CD1c-positive myeloid dendritic cell (primary cell): ENCODE measurements around the gene DNAI2.
"Not testable (repeated sequence)": the region's sequence is repeated elsewhere in the genome, so short reads cannot be mapped to it uniquely, and the experiment has no call there.

Experiments
- DNase-seq: peaks from one replicate; pipeline ENCODE4 v3.0.0-alpha.2; 2016; ENCODE audit errors: extremely low spot score

DNAI2 gene

GRCh38 chr17:74245145-74245831, 28.7 kb upstream of the DNAI2 start:
- no peak for DNase-seq

DNA sequence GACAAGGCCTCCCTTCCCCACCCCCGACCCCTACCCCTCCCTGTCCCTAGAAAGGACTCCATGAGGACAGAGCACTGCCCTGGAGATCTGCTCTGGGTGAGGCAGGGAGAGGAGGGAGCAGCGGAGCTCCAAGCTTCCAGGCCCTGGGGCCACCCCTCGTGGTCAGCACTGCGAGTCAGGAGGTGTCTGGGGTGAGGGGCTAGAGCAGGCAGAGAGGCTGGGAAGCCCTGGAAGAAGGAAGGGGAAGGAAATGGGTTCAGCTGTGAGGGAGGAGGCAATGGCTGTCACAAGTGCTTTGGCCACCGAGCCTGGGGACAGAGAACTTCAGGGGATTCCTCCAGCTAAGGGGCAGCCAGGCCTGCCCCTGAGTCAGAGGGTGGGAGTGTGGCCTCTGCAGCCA, 28.2 kb upstream of the DNAI2 start:
- no peak for DNase-seq

DNA sequence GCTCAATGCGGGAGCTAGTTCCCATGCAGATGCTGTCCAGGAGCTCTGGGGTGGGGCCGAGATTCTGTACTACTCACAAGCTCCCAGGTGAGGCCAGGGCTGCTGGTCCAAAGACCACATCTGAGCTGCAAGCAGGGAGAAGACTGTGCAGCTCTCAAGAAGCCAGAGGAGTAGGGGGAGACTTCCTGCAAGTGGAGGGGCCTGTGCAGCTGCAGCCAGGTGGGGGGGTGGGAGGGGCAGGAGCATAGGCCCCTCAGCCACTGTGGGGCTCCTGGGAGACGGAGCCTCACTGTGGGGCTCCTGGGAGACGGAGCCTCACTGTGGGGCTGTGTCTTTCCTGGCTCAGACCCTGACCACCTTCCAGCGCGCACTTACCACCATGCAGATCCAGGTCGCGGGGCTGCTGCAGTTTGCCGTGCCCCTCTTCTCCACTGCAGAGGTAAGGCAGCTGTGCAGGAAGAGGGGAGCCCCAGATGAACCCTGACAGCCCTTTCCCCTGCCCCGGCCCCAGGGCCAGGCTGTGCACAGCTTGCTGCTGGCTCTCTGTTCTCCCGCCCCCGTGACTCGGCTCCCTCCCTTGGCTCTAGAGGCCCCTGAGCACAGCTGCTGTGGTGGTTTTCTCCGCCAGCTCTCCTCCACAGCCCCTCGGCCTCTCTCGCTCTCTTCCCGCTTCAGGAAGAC, 24.3 kb upstream of the DNAI2 start:
- no peak for DNase-seq

DNA sequence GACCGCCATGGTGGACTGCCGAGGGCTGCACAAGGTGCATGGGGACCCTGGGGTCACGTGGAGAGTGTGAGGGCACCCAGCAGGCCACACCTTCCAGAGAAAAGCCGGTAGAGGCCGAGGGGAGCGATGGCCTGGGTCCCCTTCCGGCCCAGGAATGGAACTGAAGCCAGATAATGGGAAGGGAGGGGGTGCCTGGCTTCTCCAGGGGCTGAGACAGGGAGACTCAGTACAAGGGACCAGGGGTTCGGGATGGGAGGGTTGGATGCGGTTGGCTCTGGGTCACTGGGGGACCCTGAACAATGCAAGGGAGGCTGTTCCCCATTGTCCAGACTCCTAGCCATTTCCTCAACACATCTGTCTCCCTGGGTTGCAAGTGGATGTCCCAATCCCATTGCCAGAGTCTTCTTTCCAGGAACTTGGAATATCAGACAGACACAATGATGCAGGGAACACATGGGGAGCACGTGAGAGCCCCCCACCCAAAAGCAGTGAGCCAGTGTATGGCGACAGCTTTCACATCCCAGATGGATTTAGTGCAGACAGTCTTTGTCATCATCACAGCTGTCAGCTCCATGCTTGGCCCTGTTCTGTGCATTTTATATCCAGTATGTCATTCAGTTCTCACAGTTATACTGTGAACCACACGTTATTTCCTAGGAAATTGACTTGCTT, 23.6 kb upstream of the DNAI2 start:
- no peak for DNase-seq

- no peak for DNase-seq
These were observed 23.0 kb upstream of the DNAI2 start for GRCh38 chr17:74251051-74251450.

DNA sequence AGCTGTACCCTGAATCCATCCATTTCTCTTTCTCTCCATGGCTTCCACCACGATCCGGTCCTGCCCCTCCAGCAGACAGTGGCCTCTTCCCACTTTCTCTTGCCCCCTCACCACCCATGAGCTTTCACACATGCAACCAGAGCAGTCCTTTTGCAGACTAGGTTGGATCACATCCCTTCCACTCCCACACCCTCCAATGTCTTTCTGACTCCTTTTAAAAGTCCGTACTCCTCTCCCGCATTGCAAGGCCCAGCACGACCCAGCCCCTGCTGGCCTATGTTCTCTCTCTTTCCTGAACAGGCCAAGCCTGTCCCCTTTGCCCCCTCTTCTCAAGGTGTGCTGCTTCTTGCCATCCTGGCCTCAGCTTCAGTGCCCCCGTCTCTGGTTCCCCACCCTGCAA, 22.5 kb upstream of the DNAI2 start:
- no peak for DNase-seq

GRCh38 chr17:74252211-74252610, 21.8 kb upstream of the DNAI2 start:
- no peak for DNase-seq

DNA sequence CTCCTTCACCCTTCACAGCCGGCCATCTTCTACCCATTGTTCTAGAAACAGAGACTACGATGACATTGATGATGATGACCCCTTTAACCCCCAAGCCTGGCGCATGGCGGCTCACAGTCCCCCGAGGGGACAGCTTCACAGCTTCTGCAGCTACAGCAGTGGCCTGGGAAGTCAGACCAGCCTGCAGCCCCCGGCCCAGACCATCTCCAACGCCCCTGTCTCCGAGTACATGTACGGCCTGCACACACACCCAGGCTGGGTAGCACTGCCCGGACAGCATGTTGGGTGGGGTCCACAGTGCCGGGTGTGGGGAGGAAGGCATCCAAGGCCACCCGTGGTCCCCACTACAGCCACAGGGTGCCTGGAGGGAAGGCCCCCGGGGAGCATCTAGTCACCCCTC, 21.0 kb upstream of the DNAI2 start:
- DNase-seq = no peak

- no peak for DNase-seq
These were observed 16.7 kb upstream of the DNAI2 start for GRCh38 chr17:74257311-74257710.

DNA sequence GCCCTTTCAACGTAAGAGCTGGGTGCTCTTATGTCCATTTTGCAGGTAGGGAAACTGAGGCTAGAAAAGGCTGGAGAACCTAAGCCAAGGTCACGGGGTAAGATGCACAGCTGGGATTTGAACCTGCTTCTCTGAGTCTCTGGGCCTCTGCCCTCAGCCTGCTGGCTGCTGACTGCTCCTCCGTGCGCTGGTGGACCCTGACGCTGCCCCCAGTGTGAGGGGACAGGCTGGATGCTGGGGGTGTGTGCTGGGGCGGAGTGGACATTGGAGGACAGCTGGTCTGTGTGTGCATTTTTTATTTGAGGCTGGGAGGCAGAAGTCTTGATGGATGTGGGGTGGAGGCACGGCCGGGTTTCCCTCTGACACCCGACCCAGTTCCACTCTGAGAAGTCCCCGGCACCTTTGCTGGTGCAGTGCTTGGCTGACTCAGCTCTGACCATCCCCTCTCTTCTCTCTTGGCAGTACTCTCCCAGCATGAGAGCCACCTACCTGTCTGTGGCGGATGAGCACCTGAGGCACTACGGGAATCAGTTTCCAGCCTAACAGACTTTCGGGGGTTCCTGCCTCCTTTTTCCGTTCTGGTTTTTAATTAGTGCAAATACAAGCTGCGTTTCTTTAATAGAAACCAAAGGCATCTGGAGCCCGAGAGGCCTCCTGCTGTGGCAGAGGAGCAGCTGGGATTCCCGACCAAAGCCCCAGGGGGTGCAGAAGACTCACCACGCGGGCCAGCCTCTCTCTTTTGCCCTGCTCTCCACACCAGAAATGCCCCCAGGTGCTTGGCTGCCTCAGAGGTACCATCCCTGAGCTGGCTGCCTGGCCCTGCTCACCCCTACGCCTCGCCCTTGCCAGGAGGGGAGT, 14.1 kb upstream of the DNAI2 start:
- DNase-seq = no peak

- DNase-seq = no peak
These were observed 13.5 kb upstream of the DNAI2 start for GRCh38 chr17:74260525-74260850.

DNA sequence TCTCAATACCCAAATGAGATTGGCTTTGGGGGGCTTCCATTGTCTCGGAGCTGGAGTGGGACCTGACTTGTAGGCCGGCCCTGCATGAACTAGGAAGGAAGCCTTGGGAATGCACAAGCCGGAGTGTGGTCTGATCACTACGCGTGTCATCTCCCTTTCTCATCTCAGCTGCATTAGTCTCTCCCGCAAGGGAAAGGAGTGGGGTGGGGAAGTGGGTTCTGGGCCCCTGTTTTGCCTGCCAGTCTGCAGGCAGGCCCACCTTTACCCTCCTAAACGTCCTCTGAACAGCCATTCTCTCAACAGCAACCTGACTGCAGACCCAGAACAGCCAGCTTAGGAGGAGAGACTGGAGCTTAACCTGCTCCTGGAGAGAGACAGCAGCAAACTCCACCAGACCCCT, 11.4 kb upstream of the DNAI2 start:
- no peak for DNase-seq

GRCh38 chr17:74267054-74267453, 7.0 kb upstream of the DNAI2 start:
- not testable (repeated sequence) for DNase-seq

DNA sequence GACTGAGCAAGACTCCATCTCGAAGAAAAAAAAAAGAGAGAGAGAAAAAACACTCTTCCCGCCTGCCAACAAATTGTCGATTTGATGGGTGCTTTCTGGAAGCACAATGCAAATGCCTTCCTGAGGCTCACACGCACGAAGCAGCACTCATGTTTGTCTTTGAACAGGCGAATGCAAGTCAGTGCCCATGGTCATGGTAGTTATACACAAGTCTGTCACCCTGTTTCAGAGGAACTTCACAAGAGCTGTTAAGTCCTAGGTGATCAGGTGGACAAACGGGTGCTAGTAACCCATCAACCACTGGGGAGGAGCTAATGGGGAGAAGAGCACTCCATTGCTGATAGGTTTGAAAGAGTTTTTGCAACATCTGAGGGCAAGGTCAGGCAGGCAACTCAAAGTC, 6.5 kb upstream of the DNAI2 start:
- DNase-seq = no peak

- no peak for DNase-seq
These were observed 6.0 kb upstream of the DNAI2 start for GRCh38 chr17:74267987-74268499.

- no peak for DNase-seq
These were observed 5.5 kb upstream of the DNAI2 start for GRCh38 chr17:74268558-74268957.

GRCh38 chr17:74270333-74270732, 3.7 kb upstream of the DNAI2 start:
- no peak for DNase-seq

GRCh38 chr17:74271281-74271680, 2.8 kb upstream of the DNAI2 start:
- DNase-seq = peak; percentile 67

DNA sequence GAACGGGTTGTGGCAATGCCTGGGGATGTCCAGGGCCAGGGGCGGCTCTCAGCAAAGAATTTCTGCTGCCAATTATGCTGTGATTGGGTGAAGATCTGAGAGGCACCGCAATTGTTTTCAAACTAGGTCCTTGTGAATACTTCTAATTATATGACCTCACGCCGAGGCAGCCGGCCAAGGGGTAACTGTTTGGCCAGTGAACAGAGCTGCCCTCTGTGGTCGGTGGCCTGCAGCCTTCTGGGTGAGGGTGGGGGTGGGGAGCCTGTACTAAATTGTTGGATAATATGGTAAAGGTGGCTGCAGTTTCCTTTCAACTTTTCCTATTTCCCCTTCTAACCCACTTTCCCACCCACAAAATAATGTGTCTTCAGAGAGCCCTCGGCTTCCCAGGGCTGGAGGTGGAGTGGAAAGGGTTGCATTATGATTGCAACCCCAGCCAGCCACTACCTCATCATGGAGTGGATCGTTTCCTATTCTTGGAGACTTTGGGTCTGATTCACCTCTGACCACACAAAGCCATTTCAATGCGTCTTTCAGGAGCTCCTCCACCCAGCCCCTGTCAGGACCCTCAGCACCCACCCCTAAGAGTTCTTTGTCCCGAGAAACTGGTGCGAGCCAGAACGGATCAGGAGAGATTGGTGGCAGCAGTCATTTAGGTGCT, 2.0 kb upstream of the DNAI2 start:
- peak; percentile 41 for DNase-seq

- no peak for DNase-seq
These were observed 1.3 kb upstream of the DNAI2 start for GRCh38 chr17:74272731-74273201.

GRCh38 chr17:74274709-74275340, 791 bp downstream of the DNAI2 start:
- DNase-seq = peak; percentile 69
